ENCODE results near the gene NCK2.

NCK2 gene

GRCh38 chr2:105857076-105857740 lies 112.5 kb downstream of the NCK2 start:
- peak; percentile 25 for DNase-seq

DNA sequence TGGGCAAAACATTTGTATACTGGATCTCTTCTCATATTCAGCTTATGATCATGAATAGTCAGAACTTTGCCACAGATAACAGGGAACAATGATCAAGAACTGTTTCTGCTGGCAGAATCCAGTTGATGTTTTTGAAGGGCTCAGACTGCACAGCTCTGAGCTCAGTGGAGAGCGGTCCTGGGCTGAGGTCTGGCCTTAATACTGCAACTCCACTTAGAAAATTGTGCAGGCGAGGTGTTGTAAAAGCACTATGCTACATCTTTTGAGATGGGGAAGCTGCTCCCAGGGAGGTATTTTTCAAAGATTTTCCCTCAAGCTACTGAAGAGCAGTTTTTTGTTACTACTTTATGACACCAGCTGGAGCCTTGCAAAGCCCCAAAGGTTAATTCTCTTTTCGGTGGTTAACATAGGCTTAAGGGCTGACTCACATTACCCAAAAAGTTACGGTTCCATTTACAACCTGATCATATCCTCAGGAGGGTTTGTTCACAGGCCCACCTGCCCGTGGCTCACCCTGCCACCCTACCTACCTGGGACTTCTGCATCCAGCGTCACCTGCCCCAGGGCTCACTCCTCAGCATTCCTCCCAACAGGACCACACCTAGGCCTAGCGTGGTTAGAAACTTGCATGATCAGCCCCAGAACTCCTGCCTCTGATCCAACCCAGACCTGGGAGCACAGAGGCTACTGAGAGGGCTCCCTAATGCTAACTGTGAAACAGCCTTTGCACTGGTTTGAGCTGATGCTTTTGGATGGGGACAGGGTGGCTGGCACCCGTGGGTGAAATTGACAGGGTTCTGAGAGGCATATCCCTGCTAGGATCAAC lies 114.4 kb downstream of the NCK2 start:
- peak; percentile 26 for DNase-seq

GRCh38 chr2:105859694-105859951 lies 114.9 kb downstream of the NCK2 start:
- DNase-seq: no peak

- no peak for DNase-seq
Observed at GRCh38 chr2:105860567-105860966, 115.9 kb downstream of the NCK2 start.

- no peak for DNase-seq
Observed at GRCh38 chr2:105861200-105861599, 116.5 kb downstream of the NCK2 start.

DNA sequence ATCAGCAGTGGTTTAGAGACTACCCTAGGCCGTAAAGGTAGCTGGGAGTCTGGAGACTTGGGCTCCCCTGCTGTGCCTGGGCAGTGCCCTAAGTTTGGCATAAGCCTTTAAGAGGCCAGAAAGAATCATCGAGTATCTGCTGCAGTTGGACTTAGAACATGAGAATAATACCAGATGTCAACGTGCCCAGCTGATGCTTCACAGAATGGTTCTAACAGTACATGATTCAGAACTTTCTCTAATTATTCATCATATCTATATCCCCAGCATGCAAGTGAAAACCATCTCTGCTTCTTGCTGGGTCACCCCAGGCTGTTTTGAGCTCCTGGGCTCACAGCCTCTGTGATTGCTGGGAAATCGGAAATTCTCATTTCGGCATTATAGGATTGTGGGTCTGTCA lies 118.1 kb downstream of the NCK2 start:
- no peak for DNase-seq

DNA sequence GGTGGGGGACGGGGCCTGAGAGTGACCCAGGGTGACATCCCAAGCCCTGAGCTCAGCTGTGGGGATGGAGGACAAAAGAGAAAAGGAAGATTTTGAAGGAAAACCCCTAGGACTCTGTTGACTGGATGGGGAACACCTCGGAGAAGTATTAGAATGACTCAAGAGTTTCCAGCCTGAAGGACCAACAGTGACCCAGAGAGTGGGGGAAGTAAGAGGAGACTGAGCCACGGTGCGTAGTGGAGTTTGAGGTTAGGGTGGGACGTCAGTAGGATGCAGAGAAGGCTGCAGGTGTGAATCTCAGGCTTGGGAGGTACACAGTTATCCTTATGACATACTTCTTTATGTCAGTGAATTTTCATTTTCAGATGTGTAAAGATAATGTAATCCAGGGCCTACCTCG lies 119.5 kb downstream of the NCK2 start:
- DNase-seq: no peak

DNA sequence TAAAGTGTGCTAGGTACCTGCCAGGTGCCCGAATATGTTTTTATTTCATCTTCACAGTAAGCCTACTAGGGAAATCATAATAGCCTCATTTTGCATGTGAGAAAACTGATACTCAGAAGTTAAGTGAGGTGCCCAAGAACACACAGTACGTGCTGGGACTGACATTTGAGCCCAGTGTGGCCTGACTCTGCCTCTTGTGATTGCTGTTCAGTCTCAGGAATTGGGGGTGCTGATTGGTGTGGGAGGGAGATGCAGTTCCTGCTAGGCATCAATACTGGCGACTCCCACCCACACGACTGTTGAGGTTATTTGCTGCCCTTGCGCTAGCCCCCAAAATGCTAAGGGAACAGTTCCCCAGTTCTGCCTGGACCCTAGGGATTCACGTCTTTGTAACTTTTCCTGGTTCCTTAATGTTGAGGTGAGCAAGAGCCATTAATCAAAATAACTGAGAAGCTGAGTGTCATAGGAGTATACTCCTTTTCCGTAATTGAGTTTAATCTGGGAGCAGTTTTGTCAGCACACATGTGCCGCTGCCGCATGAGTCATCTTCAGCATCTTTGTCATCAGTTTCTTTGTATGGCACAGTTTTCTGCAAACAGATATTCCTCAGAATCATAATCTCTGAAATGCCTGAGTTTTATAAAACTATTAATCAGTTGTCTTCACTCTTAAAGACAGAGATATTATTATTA lies 120.7 kb downstream of the NCK2 start:
- no peak for DNase-seq

DNA sequence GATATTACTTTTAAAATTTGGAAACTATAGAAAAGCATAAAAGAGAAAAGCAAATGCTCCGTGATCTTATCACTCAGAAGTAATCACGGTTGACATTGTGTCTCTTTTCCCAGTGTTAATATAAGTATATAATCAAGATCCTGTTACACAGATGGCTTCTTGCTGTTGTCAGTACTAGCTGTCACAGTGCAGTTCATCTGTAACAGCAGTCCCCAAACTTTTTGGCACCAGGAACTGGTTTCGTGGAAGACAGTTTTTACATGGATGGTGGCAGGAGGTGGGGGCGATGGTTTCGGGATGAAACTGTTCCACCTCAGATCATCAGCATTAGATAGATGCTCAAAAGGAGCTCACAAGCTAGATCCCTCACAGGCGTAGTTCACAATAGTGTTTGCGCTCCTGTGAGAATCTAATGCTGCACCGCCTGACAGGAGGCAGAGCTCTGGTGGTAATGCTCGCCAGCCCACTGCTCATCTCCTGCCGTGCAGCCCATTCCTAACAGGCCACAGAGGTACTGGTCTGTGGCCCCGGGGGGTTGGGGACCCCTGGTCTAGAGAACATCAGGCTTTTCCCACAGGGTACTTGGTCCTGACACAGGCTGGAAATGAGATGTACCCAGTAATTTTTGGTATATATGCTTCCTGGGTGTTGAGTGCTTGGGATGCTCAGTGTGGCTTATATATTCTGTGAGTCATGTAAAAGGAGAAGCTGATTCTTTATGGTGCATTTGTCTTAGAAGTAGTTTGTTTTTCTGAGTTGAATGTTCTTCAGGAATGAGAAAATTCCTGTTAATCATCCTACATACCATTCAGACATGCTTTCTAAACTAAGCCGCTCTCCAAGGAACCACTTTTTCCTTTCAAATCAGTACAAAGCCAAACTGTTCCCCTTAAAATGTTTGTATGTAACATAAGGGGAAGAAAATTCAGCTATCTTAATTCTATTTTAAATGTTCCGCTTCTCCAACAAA lies 121.8 kb downstream of the NCK2 start:
- DNase-seq: no peak

DNA sequence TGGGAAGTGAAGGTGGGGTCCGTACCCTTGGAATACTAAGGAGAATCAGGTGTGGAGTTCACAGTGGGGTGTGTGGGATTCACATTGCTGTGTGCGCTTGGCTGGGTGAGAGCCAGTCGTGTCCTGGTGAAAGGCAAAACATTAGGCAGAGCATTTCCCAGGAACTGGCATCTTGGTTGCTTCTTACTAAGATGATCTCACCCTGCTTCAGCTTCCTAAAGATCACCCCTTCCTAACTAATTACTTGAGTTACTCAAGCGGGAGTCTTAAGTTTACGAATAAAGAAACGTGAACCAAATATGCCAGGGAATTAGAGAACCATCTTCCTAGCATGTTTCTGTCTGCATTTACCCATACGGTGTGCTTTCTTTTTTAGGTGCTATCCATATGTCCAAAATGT lies 122.9 kb downstream of the NCK2 start:
- DNase-seq: no peak

GRCh38 chr2:105868060-105868459 lies 123.3 kb downstream of the NCK2 start:
- DNase-seq: no peak

DNA sequence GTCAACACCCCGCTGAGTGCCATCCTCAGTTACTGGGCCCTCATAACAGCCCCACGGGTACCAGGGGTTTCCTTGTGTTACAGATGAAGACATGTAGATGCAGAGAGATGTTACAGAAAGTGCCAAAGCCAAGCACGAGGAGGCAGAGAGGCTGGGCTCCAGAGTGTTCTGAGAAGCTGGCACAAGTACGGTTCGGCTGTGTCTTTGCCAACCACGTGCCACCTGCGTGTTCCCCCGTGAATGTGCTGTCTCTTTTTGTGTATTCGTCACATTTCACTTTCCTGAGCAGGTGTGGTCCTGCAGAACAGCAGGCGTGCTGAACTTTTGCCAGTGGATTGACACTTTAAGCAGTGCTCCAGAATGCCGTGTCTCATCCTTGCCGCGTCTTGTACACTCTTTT lies 124.6 kb downstream of the NCK2 start:
- DNase-seq: no peak

DNA sequence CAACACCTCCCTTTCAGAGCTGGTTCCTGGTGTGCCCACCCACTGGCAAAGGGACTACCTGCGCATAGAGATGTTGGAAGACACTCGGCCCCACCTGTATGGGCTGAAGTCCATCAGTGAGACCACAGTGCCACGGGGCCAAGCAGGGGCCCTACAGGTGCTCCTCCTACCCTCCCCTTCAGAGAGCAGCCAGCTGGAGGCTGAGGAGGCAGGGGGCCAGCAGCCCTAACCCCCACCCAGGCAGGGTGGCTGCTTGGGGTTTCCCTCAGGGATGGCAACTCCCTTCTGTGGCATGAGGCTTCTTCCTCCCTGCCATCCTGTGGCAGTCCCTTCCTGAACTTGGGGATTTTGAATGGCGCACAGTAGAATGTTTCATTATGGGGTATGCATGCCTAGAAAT lies 125.3 kb downstream of the NCK2 start:
- DNase-seq: no peak

DNA sequence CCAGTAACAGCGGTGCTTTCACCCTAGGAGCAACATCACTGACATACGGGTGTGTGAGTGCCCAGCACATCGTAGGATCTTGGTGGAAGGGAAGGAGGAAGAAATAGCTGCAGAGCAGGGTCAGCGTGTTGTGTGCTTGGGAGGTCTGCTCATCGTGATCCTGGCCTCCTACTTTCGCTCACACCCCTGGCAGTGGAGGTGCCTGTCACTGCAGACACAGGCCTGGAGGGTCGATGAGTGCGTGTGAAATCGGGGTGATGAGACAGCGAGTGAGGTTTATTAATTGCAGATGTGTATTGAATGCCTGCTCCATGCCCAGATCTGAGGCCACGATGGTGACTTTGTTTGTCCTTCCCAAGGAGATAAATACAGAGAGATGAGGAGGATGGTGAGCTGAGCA lies 126.1 kb downstream of the NCK2 start:
- DNase-seq: no peak

DNA sequence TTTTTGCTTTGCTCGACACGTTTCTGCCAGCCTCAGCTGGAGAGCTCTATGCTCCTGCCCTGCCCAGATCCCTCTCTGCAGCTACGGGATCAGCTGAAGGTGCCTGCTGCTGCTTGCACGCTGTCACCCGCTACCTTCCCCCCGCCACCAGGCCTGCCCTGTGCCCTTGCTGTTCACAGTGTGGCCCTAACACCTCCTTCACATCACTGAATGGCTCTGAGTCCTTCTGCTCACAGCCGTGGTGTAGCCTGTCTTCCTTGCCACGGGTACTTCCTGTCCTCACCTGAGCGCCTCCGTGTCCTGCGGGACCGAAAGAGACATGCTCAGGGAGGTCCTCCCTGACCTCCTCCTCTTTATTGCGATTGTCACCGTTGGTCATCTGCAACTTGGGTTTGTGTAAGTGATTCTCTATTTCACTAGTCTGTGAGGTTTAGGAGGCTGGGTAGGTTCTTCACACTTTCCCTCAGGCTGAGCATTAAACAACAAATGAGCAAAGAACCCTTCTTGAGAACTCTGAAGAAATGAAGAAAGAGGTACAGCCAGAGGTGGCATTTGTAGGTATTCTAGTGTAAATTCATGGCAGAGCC lies 127.5 kb downstream of the NCK2 start:
- DNase-seq: no peak

- no peak for DNase-seq
Observed at GRCh38 chr2:105872830-105873229, 128.1 kb downstream of the NCK2 start.

DNA sequence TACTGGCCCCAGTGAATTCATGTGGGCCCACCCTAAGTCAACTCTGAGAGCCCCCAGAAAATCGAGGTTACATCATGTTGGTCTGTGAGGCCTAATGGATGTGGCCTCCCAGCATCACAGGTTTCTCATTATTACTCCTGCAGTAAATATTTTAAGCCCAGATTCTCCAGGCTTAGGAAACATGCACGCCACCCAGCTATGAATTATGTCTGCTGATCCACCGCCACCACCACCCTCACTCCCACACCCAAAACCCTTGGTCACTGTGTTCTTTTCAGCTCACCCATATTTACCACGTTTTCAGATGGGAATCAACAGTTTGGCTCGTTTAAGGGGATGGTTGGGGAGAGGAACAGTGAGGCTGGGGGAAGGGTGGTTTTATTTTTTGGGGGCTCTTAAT lies 128.6 kb downstream of the NCK2 start:
- DNase-seq: no peak

DNA sequence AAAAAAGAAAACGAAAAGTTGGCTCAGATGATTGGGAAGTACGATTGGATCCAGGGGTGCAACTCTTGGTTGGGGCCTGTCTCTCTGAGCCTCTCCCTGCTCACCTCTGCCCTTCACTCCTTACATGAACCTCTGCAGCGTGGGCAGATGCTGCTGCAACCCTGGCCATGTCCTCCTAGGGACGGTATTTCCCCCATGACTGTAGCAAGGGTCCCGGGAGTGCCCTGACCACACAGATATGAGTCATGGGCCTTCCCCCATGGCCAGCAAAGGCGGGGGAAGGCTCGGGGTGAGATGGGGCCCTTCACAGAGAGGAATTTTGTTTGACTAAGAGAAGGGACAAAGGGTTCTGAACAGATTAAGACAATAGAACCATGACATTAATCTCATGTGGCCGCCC lies 129.0 kb downstream of the NCK2 start:
- DNase-seq: peak; percentile 80

DNA sequence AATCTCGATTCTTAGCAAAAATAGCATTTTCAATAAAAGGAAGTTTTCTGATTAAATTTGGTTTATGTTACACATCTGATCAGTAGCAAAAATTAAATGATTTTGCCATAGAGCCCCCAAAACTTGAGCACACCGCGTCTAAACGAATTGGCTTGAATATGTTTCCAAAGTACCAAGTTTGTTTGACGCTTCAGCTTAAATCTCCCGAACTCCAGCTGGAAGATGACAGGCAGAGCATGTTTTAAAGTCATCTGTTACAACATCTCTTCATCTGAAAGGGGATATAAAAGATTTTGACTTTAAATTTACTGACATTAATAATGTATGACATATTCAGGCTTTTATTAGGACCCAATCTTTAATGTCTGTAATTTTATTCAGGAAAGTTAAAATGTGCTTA lies 129.8 kb downstream of the NCK2 start:
- no peak for DNase-seq

GRCh38 chr2:105875241-105875640 lies 130.5 kb downstream of the NCK2 start:
- no peak for DNase-seq

DNA sequence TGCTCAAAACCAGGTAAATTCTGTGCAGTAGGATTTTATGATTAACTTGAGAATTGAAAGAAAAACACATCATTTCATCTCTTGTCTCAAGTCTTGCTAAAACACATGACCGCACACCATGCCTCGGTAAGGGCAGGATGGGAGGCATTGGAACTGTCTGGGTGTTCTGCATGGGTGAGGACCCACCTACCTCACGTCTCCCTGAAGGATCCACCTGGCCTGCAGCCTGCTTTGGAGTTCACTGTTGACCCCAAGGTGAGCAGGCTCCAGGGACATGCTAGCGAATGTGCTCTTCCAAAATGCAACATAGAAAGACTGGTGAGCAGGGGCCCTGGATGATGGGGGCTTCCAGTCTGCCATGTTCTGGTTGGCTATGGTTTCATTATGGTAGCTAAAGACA lies 131.5 kb downstream of the NCK2 start:
- no peak for DNase-seq

GRCh38 chr2:105877945-105878344 lies 133.2 kb downstream of the NCK2 start:
- no peak for DNase-seq

All from stimulated activated naive CD4-positive, alpha-beta T cell treated with Interleukin-2 at 50 U/mL for 16 hours (primary cell).